H4 (cell line): ENCODE measurements around the gene CIT. TPM values are rescaled to one million over a fixed set of nuclear protein-coding genes. Genes with fewer than 3 reads are reported as not detected.

Experiments
- DNase-seq: peaks from one replicate; pipeline ENCODE4 v3.0.0-alpha.2; 2015; ENCODE audit warnings: low spot score
- total RNA-seq: library from RNA; depleted of rRNA; stranded (reverse); fragments of >200 nt; shearing (Covaris generic); gene quantifications from 2 replicates; pipeline ENCODE4 v1.2.3, GENCODE V29; 2014

Gene CIT
- total RNA-seq, 1 experiment from 2014 or later: 16.9 TPM

- DNase-seq: no peak
Measured at GRCh38 chr12:119803381-119803791, 73.7 kb downstream of the CIT start.

GRCh38 chr12:119802472-119802871, 74.6 kb downstream of the CIT start:
- no peak for DNase-seq

DNA sequence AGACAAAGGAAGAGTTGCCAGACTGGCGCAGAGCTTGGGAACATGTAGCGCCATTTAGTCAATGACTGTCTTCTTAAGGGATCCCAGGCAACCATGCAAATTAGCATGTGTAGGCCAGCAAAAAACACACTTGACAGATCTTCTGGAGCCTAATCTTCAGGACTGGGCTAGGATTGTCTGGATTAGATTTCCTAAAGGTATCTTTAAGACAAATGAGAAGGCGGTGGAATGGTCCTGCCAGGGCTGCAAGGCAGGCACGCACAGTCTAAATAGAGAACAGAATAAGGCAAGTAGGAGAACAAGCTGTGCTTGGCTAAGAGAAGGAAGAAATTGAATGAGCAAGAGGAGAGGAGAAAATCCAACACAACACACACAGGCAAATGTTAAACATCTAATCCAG, 80.0 kb downstream of the CIT start:
- no peak for DNase-seq

DNA sequence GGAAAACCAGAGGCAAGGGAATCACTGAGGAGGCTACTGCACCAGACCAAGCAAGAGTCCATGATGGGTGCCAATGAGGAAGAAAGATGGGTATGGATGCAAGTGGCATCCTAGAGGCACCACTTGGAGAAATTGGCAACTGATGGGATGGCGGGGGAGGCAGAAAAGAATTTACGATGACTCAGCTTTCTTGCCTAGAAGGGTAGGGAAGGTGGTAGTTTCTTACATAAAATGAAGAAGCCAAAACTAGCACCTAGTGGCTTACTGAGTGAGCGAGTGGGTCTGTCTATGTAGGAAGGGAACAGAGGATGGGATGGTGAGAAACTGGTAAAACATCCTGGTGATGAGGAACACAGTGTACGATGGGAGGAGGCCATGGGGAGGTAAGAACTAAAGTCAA, 80.8 kb downstream of the CIT start:
- DNase-seq: no peak

- DNase-seq: no peak
Measured at GRCh38 chr12:119791453-119791852, 85.7 kb downstream of the CIT start.

- no peak for DNase-seq
Measured at GRCh38 chr12:119788786-119789185, 88.3 kb downstream of the CIT start.

GRCh38 chr12:119786539-119786938, 90.6 kb downstream of the CIT start:
- no peak for DNase-seq

GRCh38 chr12:119784673-119785072, 92.4 kb downstream of the CIT start:
- no peak for DNase-seq

DNA sequence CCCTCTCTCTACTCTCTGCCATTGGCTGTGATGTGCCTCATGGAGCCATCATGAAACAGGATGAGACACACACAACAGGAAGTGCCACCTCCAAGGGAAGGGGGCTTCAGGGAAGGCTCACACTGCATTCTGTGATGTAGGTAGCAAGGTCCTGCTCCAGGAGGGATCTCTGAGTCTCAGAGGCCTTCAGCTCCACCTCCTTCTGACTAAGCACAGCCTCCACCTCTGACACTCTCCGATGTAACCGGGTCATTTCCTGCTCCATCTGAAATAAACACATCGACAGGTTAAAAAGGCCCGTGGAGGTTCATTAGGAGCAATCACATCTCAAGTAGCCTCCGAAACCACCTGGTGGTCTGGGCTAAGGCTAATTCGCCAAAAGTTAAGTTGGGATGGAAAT, 93.3 kb downstream of the CIT start:
- no peak for DNase-seq

DNA sequence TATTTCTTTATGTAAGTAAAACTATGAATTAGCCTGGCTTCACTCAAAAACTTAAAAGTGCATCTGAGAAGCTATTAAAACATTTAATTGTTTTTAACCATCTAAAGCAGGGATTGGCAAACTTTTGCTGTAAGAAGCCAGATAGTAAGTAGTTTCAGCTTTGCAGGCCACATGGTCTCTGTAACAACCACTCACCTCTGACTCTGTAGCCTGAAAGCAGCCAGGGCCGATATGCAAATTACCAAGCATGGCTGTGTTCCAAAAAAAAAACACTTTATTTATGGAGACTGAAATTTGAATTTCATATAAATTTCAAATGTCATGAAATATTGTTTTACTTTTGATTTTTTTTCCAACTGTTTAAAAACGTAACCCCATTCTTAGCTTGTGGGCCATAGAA, 95.3 kb downstream of the CIT start:
- DNase-seq: no peak

- DNase-seq: peak; percentile 31
Measured at GRCh38 chr12:119780786-119781434, 96.2 kb downstream of the CIT start.

DNA sequence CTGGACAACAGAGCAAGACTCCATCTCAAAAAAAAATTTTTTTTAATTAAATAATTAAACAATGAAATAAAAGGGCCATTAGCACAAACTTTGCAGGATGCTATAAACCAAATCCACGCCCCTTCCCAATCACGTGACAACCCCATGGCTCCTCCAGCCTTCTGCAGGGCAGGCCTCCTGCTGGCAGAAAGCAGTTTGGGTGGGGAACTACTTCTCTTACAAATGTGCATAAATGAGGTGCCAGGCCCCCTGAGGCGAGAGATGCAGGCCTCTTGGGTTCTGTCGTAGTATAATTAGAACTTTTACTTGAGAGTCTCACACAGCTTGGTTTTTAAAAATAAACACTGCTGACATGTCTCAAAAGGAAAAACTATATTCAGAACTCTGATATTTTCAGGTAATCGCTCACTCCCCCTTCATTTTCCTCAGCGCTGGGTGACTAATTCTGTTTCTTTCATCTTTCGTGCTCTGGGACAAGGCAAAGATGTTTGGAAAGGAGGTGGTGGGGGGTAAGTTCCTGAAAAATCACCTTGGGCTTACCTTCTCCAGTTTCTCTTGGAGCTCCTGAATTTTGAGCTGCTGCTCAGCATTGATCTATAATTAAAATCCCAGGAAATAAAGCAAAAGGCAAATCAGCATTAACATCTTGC, 101.7 kb downstream of the CIT start:
- no peak for DNase-seq

DNA sequence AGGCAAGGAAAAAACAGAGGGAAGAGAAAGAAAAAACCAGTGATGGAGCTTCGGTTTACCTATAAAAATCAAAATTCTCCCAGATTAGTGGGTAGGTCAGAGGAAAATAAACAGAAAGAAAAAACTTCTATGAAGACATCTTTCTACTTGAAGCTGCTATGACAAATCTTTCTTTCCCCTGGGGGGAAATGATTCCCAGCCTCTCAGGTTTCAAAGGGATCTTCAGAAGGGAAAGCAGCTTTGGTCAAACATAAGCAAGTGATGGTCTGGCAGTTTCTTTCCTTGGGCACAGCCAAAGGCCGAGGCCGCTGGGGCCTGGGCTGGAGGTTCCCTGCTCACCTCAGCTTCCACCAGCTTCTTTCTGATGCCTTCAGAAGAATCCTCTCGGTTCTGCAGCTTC, 104.7 kb downstream of the CIT start:
- no peak for DNase-seq

DNA sequence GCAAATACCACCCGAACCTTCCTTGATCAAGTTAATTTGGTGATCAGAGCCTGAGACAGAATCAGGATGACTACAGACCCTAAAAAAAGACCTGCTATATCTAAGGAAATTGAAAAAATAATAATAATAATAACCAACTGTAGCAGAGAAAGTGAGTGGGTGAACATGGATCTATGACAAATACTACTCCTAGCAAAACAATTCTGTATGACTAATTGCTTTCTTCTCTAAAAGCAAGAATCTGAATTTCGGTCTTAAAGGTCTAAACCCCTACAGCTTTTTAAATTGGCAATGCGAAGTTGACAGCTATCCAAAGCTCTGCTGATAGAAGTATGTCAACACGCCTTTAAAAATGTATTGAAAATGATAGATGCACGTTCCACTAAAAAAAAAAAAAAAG, 107.0 kb downstream of the CIT start:
- no peak for DNase-seq

- no peak for DNase-seq
Measured at GRCh38 chr12:119762619-119763018, 114.5 kb downstream of the CIT start.

DNA sequence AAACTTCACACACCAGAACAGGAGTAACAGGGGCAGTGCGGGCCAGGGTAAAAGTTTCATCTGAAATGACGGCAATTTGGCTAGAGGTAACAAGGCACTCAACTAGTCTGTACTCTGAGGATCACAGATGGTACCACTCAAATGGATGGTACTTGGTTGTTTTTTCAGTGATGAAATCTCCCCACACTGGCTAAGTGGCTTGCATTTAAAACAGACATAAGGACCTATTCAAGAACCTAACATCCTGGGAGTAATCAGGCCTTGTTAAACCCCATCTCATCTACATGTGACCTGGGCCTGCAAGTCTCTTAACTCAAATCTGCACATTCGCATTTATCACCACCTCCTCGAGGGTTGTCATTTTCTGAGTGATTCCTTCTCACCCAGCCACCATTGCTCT, 118.4 kb downstream of the CIT start:
- DNase-seq: no peak

GRCh38 chr12:119758234-119758633, 118.9 kb downstream of the CIT start:
- DNase-seq: no peak

- DNase-seq: no peak
Measured at GRCh38 chr12:119751961-119752360, 125.2 kb downstream of the CIT start.

- DNase-seq: no peak
Measured at GRCh38 chr12:119749666-119750065, 127.5 kb downstream of the CIT start.

DNA sequence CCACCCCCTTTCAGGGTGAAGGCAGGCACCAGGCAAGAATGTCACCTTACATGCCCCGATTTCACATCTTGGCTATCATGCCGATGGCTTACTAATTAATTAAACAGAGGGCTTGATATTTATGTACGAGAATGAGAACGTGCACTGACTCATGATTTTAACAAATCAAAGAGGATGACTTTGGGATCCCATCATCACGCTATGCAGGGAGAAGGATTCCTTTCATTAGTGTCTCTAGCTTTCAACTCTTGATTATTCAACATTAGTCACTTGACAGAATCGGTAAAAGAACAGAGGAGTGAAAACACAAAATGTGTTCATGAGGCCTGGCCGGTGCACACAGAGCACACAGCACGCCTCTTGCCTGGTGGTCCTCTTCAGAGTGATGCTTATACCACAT, 128.6 kb downstream of the CIT start:
- DNase-seq: no peak

DNA sequence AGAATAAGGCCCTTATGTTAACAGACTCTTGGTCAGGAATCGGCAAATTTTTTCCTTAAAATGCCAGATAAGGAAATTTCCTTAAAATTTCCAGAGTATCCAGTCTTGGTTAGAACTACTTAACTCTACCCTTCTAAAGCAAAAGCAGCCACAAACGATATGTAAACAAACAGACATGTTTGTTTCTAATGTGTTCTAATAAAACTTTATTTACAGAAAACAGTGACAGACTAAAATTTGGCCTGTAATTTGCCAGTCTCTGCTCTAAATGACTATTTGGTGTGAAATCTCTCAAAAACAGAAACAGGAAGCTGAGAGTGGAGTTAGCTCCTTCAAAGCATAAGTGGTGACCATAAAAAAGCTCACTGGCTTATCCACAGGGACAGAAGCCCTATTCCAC, 131.0 kb downstream of the CIT start:
- DNase-seq: no peak

- no peak for DNase-seq
Measured at GRCh38 chr12:119744900-119745606, 132.1 kb downstream of the CIT start.

- no peak for DNase-seq
Measured at GRCh38 chr12:119742700-119743099, 134.4 kb downstream of the CIT start.
